GM12878 (cell line): ENCODE measurements around the gene ESM1. TPM values are rescaled to one million over a fixed set of nuclear protein-coding genes. Genes with fewer than 3 reads are reported as not detected.

Experiments
- ATAC-seq: fragments of 200-7000 bp; cut with Tn5 transposase; 3 replicates; pipeline ENCODE4 v1.9.1; 2020; ENCODE audit warnings: mild to moderate bottlenecking, moderate library complexity
- BruUV-seq: library from RNA; stranded (reverse); fragments of 400-500 nt; replicated peaks from 2 replicates; lab custom pipeline; 2021; lab: Mats Ljungman, UMichigan
- CTCF ChIA-PET: fragments of 300-600 bp; sonication (Branson Sonifier 250); formaldehyde crosslinking; extraction: SDS; loops from one replicate; lab custom pipeline; 2021; ENCODE audit warnings: inconsistent platforms; lab: Yijun Ruan, JAX
- POLR2A ChIA-PET: fragments of 350-600 bp; formaldehyde crosslinking; extraction: SDS; loops from one replicate; lab custom pipeline; 2021; ENCODE audit warnings: inconsistent platforms; lab: Charles Lee
- RAD21 ChIA-PET: fragments of 300-600 bp; sonication (Branson Sonifier 250); formaldehyde crosslinking; loops from one replicate; lab custom pipeline; 2023; ENCODE audit warnings: antibody characterized with exemption; ENCODE audit not compliant: unreplicated experiment; lab: Charles Lee
- SMC1A ChIA-PET: fragments of 300-600 bp; sonication (Branson Sonifier 250); formaldehyde crosslinking; loops from one replicate; lab custom pipeline; 2023; ENCODE audit not compliant: unreplicated experiment, uncharacterized antibody; lab: Charles Lee
- DNase-seq: peaks from one replicate; pipeline ENCODE4 v3.0.0-alpha.2; 2011; ENCODE audit warnings: low read depth, low spot score
- FAIRE-seq: peaks from 3 replicates; lab custom pipeline; 2011; peaks lifted over from hg19 to GRCh38; lab: Jason Lieb, UNC
- H2AFZ ChIP-seq: 2 replicates; pipeline ENCODE4 v1.6.0; 2011; ENCODE audit warnings: low read depth, low read length, control low read depth; ENCODE audit not compliant: control insufficient read depth
- H3K27ac ChIP-seq: 2 replicates; pipeline ENCODE4 v1.5.1; 2011; ENCODE audit warnings: control low read depth; ENCODE audit not compliant: control insufficient read depth, insufficient read depth
- H3K27me3 ChIP-seq, 2 experiments: replicated peaks in 1 of 2; 2 replicates each; pipeline versions ENCODE4 v1.6.0 to v1.6.1; 2011; ENCODE audit warnings: low read length in 1 of 2; ENCODE audit not compliant: control insufficient read depth in 2 of 2, insufficient read depth in 2 of 2
- H3K36me3 ChIP-seq, 2 experiments: 2 replicates each; pipeline ENCODE4 v1.5.1; 2011; ENCODE audit warnings: low read length in 1 of 2; ENCODE audit not compliant: control insufficient read depth in 2 of 2, insufficient read depth in 2 of 2
- H3K4me1 ChIP-seq: 2 replicates; pipeline ENCODE4 v1.6.1; 2011; ENCODE audit warnings: mild to moderate bottlenecking, low read length, moderate library complexity, mixed read lengths; ENCODE audit not compliant: control insufficient read depth, insufficient read depth
- H3K4me2 ChIP-seq: 2 replicates; pipeline ENCODE4 v1.6.0; 2011; ENCODE audit warnings: control low read depth; ENCODE audit not compliant: control insufficient read depth, insufficient read depth
- H3K4me3 ChIP-seq: fragments of 200-600 bp; sonication (generic); 2 replicates; pipeline ENCODE4 v1.5.1; 2016
- H3K79me2 ChIP-seq: 2 replicates; pipeline ENCODE4 v1.6.0; 2011; ENCODE audit warnings: low read length; ENCODE audit not compliant: control insufficient read depth, insufficient read depth
- H3K9ac ChIP-seq: 2 replicates; pipeline ENCODE4 v1.8.0; 2011; ENCODE audit warnings: low read length, control low read depth, mixed read lengths; ENCODE audit not compliant: control insufficient read depth, insufficient read depth
- H3K9me3 ChIP-seq: replicated peaks from 3 replicates; pipeline ENCODE4 v1.5.1; 2011; ENCODE audit warnings: mild to moderate bottlenecking, low read length; ENCODE audit not compliant: control insufficient read depth, insufficient read depth
- H4K20me1 ChIP-seq: 2 replicates; pipeline ENCODE4 v1.6.0; 2011; ENCODE audit not compliant: control insufficient read depth, insufficient read depth
- BCL11A ChIP-seq: IDR thresholded peaks from 2 replicates; pipeline ENCODE4 v1.6.1; 2011; ENCODE audit warnings: low read depth, low read length
- CHD2 ChIP-seq: IDR thresholded peaks from 2 replicates; pipeline ENCODE4 v1.6.1; 2011; ENCODE audit warnings: low read depth, low read length, improper control_type of control experiment, borderline replicate concordance
- DPF2 ChIP-seq: fragments of 450-650 bp; IDR thresholded peaks from 2 replicates; pipeline ENCODE4 v1.6.1; 2017; ENCODE audit warnings: mild to moderate bottlenecking
- ETV6 ChIP-seq, 2 experiments: fragments of 450-650 bp in 1 of 2; IDR thresholded peaks in 1 of 2; conservative IDR thresholded peaks in 1 of 2; 2 replicates each; pipeline ENCODE4 v1.6.1; 2014; ENCODE audit warnings: antibody characterized with exemption in 1 of 2, borderline replicate concordance in 1 of 2, low read depth in 1 of 2, mild to moderate bottlenecking in 1 of 2, moderate library complexity in 1 of 2
- EZH2 ChIP-seq: IDR thresholded peaks from 2 replicates; pipeline ENCODE4 v1.6.1; 2012; ENCODE audit warnings: low read depth, mild to moderate bottlenecking, control low read depth, inconsistent platforms, low read length, borderline replicate concordance; ENCODE audit not compliant: control insufficient read depth
- MEF2B ChIP-seq: fragments of 450-650 bp; IDR thresholded peaks from 2 replicates; pipeline ENCODE4 v1.6.1; 2018; ENCODE audit warnings: mild to moderate bottlenecking, moderate library complexity; ENCODE audit not compliant: partially characterized antibody, poor library complexity, severe bottlenecking
- MYC ChIP-seq: IDR thresholded peaks from 2 replicates; pipeline ENCODE4 v1.6.1; 2011; ENCODE audit warnings: mild to moderate bottlenecking, low read length, moderate library complexity, inconsistent platforms; ENCODE audit not compliant: insufficient read depth, insufficient replicate concordance, insufficient read length, severe bottlenecking
- NFIC ChIP-seq: IDR thresholded peaks from 2 replicates; pipeline ENCODE4 v1.6.1; 2012; ENCODE audit warnings: low read depth, mild to moderate bottlenecking, inconsistent platforms, low read length, moderate library complexity
- NFYA ChIP-seq: IDR thresholded peaks from 2 replicates; pipeline ENCODE4 v1.6.1; 2011; ENCODE audit warnings: low read depth, mild to moderate bottlenecking, low read length, improper control_type of control experiment, borderline replicate concordance
- YBX1 ChIP-seq: fragments of 450-650 bp; IDR thresholded peaks from 2 replicates; pipeline ENCODE4 v1.6.1; 2016; ENCODE audit warnings: antibody characterized with exemption
- ZNF217 ChIP-seq: fragments of 450-650 bp; IDR thresholded peaks from 2 replicates; pipeline ENCODE4 v1.6.1; 2017; ENCODE audit warnings: antibody characterized with exemption, mild to moderate bottlenecking
- ZNF622 ChIP-seq: fragments of 450-650 bp; IDR thresholded peaks from 2 replicates; pipeline ENCODE4 v1.6.1; 2017; ENCODE audit warnings: mild to moderate bottlenecking, inconsistent platforms
- WGBS: methylation state at CpG from one replicate; pipeline ENCODE4 v1.1.6; 2016; ENCODE audit warnings: low lambda C conversion rate; ENCODE audit not compliant: insufficient replicate concordance, insufficient coverage; ENCODE audit errors: missing lambda C conversion rate; 5-methylcytosine and 5-hydroxymethylcytosine counted together
- in situ Hi-C: fragments of 300-500 bp; cut with MboI; formaldehyde crosslinking; loops from 9 replicates; pipeline ENCODE4 v1.14.3; 2018; ENCODE audit warnings: mixed read lengths
- intact Hi-C: fragments of 100-400 bp; cut with micrococcal nuclease; formaldehyde crosslinking; loops from one replicate; pipeline ENCODE4 v1.14.2; 2022; ENCODE audit not compliant: unreplicated experiment
- polyA plus RNA-seq, 11 experiments: library from polyadenylated mRNA; depleted of rRNA in 4 of 11; unstranded in 6 of 11; stranded (reverse) in 5 of 11; fragments of >200 nt; fragmentation: Nextera tagmentation in 4 of 11; fragmentation: Illumina TruSeq in 1 of 11; extraction: Ambion mirVana in 4 of 11; extraction: Trizol in 1 of 11; gene quantifications; 1 replicate in 1 of 11; 2 replicates in 10 of 11; pipeline versions ENCODE4 v1.2.1 to v1.2.3, GENCODE V29; 2011 to 2016; ENCODE audit warnings: inconsistent platforms in 2 of 11, missing spikeins in 2 of 11, low read depth in 1 of 11
- total RNA-seq, 4 experiments: library from RNA; depleted of rRNA in 3 of 4; stranded (reverse); fragments of >200 nt in 3 of 4; fragmentation: Illumina TruSeq in 1 of 4; extraction: Trizol in 1 of 4; gene quantifications; 2 replicates each; pipeline versions ENCODE4 v1.2.1 to v1.2.3, GENCODE V29; 2013 to 2021
- TF ChIP-seq, protein P1 (sequence below): IDR thresholded peaks from 2 replicates; pipeline ENCODE4 v1.6.1; 2012; ENCODE audit warnings: low read depth, low read length, improper control_type of control experiment
- TF ChIP-seq, protein P2 (sequence below): fragments of 450-650 bp; IDR thresholded peaks from 2 replicates; pipeline ENCODE4 v1.6.1; 2017; ENCODE audit warnings: mild to moderate bottlenecking

ESM1 gene
- total and polyA plus RNA-seq, 10 of the 15 experiments (the other 5 are each of a cell fraction or from before 2014, with no cell fraction given): not detected

DNA sequence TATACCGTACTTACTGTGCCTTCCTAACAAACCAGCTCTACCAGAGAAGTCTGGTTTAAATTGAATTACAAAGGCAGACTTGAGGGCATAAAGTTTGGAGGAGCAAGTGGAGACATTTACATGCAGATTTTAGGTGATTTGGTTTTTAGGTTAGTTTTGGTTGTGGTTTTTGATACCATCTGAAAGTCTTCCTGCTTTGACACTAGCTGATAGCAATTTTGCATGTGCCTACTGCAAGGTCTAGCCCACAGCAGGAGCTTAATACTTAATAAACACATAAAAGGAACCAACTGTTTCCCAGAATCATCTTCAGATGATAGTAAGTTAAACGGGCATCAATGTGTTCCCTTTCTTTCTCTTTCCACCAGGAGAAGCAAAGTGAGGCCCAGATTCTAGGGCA, 3.4 kb upstream of the ESM1 start:
- ChIA-PET POLR2A (no interaction called here), CTCF (no interaction called here), RAD21 (no interaction called here), SMC1A (no interaction called here)
- no peak for TF ChIP-seq CHD2
- Histone ChIP-seq H3K9me3 (no peaks in the 10 kb centered on the region), H3K79me2 (no peaks in the 10 kb centered on the region), H3K4me2 (no peak overlapping the region), H3K27me3 (no peaks in the 10 kb centered on the region; a peak in 2 of 4 replicates), H4K20me1 (no peaks in the 10 kb centered on the region), H3K27ac (no peak overlapping the region), H3K4me1 (no peaks in the 10 kb centered on the region), H3K36me3 (no peaks in the 10 kb centered on the region), H3K4me3 (no peak overlapping the region), H2AFZ (no peak overlapping the region), H3K9ac (no peak overlapping the region)
- in situ Hi-C loops (no loop called here), intact Hi-C loops (no loop called here)
- FAIRE-seq (no peak), ATAC-seq (no peak), DNase-seq (no peak)
- no TSS peak for BruUV-seq
- 31% methylated on average over 2 of the region's 2 CpGs for WGBS

DNA sequence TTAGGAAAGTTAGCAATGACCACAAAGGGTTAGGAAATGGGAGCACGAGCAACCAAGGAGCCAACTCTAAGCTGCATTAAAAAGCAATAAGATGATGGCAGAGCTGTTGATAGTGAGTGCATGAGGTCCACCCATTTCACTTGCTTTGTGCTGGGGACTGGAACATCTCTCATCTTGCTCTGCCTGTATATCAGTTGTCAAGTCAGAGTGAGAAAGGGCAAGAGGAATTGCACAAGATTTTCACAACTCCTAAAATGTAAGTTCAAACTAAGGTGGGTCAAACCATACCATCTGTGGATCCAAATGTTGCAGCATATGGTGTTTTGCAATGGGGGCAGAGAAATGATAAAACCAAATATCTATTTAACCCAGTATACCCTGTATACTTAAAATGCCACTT, 2.8 kb upstream of the ESM1 start:
- H3K36me3 ChIP-seq: no peaks in the 10 kb centered on the region
- no peak for ATAC-seq
- H3K4me2 ChIP-seq: no peak overlapping the region
- no peaks in the 10 kb centered on the region for H3K9me3 ChIP-seq
- no peak overlapping the region for H3K9ac ChIP-seq
- no peaks in the 10 kb centered on the region for H4K20me1 ChIP-seq
- BruUV-seq: no TSS peak
- H3K27me3 ChIP-seq: no peaks in the 10 kb centered on the region; a peak in 2 of 4 replicates
- POLR2A ChIA-PET: no interaction called here
- RAD21 ChIA-PET: no interaction called here
- CTCF ChIA-PET: no interaction called here
- H3K4me1 ChIP-seq: no peaks in the 10 kb centered on the region
- peak; percentile 7 for FAIRE-seq
- H3K79me2 ChIP-seq: no peaks in the 10 kb centered on the region
- intact Hi-C loops (no loop called here), in situ Hi-C loops (no loop called here)
- SMC1A ChIA-PET: no interaction called here
- no peak overlapping the region for H2AFZ ChIP-seq
- WGBS: 0% methylated on average over 1 of the region's 1 CpG
- H3K4me3 ChIP-seq: no peak overlapping the region
- no peak overlapping the region for H3K27ac ChIP-seq
- DNase-seq: no peak
- TF ChIP-seq ETV6 (conservative IDR thresholded peaks at IDR 0.05 in 1 of 2, IDR thresholded peaks at IDR 0.05 in 1 of 2; ENCODE audit: borderline replicate concordance in 1 of 2, low read depth in 1 of 2) (no peak), YBX1 (no peak), MYC (no peak), ZNF217 (no peak), EZH2 (no peak), NFYA (no peak), ZNF622 (no peak), BCL11A (no peak), MEF2B (no peak), NFIC (no peak), DPF2 (no peak)
- TF ChIP-seq, protein P1, sequence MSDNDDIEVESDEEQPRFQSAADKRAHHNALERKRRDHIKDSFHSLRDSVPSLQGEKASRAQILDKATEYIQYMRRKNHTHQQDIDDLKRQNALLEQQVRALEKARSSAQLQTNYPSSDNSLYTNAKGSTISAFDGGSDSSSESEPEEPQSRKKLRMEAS: no peak
- TF ChIP-seq, protein P2, sequence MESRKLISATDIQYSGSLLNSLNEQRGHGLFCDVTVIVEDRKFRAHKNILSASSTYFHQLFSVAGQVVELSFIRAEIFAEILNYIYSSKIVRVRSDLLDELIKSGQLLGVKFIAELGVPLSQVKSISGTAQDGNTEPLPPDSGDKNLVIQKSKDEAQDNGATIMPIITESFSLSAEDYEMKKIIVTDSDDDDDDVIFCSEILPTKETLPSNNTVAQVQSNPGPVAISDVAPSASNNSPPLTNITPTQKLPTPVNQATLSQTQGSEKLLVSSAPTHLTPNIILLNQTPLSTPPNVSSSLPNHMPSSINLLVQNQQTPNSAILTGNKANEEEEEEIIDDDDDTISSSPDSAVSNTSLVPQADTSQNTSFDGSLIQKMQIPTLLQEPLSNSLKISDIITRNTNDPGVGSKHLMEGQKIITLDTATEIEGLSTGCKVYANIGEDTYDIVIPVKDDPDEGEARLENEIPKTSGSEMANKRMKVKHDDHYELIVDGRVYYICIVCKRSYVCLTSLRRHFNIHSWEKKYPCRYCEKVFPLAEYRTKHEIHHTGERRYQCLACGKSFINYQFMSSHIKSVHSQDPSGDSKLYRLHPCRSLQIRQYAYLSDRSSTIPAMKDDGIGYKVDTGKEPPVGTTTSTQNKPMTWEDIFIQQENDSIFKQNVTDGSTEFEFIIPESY: no peak
